Measurements from ENCODE around the gene TWF1. TPM values are rescaled to one million over a fixed set of nuclear protein-coding genes. Genes with fewer than 3 reads are reported as not detected.

Gene TWF1
- total and polyA plus RNA-seq, 2 of the 4 experiments (the other 2 are of a cell fraction): 67.0 to 141 TPM

DNA sequence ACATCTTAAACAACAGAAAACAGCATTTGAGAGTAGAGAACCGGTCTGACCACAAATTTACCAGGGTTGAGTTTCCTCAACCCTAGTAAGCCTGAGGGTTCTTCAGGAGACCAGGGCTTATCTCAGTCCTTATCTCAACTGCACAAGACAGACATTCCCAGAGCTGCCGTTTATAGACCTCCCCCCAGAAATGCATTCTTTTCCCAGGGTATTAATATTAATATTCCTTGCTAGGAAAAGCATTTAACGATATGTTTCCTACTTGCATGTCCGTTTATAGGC is 42.0 kb upstream of the TWF1 start:
- H3K4me1 ChIP-seq (ENCODE audit: control insufficient read depth, insufficient read depth, low read length): no peaks in the 10 kb centered on the region
- no TSS peak for BruUV-seq (replicated peaks)
- no peaks in the 10 kb centered on the region for H3K36me3 ChIP-seq (ENCODE audit: control insufficient read depth, insufficient read depth, low read length)
- H4K5ac ChIP-seq (ENCODE audit: low read depth, low read length): no peak overlapping the region
- no peak overlapping the region for H3K14ac ChIP-seq (replicated peaks; ENCODE audit: low read depth, low read length)
- H2AK5ac ChIP-seq (ENCODE audit: low read depth, low read length): no peak overlapping the region
- no peak overlapping the region for H2BK5ac ChIP-seq (ENCODE audit: low read depth, low read length, poor library complexity, severe bottlenecking)
- H3K4ac ChIP-seq (ENCODE audit: low read depth, low read length): no peak overlapping the region
- H2BK20ac ChIP-seq (ENCODE audit: low read depth, low read length): no peak overlapping the region
- no peak overlapping the region for H3K4me2 ChIP-seq (ENCODE audit: low read depth, low read length)
- H3K9me1 ChIP-seq (ENCODE audit: insufficient read depth, low read length): no peaks in the 10 kb centered on the region
- WGBS, 2 experiments (ENCODE audit: extremely low coverage in 2 of 2, insufficient read length in 1 of 2): 67% methylated on average over 1 of the region's 4 CpGs; no CpG with 5 or more reads in 1 of the 2 experiments
- no peaks in the 10 kb centered on the region for H3K9me3 ChIP-seq (ENCODE audit: control insufficient read depth, insufficient read depth, low read length)
- no peak overlapping the region for H2AFZ ChIP-seq (replicated peaks; ENCODE audit: low read length, poor library complexity)
- H2AK9ac ChIP-seq (replicated peaks; ENCODE audit: low read depth, low read length, poor library complexity): no peak overlapping the region
- in situ Hi-C loops (cut with MboI; ENCODE audit: low sequenced_read_pairs) (no loop called here), dilution Hi-C loops (cut with HindIII; ENCODE audit: low sequenced_read_pairs, unreplicated experiment) (no loop called here), intact Hi-C loops (cut with micrococcal nuclease) (no loop called here)
- no peaks in the 10 kb centered on the region for H3K27me3 ChIP-seq (ENCODE audit: control insufficient read depth, insufficient read depth, low read length)
- no peak overlapping the region for H3K27ac ChIP-seq (ENCODE audit: insufficient read depth, low read length)
- H2BK120ac ChIP-seq (ENCODE audit: low read depth, low read length): no peak overlapping the region
- ChIA-PET POLR2A (ENCODE audit: unreplicated experiment) (no interaction called here), CTCF (no interaction called here)
- H3K4me3 ChIP-seq (ENCODE audit: insufficient read depth, low read depth, low read length): no peak overlapping the region
- DNase-seq: no peak
- TF ChIP-seq, protein P1, sequence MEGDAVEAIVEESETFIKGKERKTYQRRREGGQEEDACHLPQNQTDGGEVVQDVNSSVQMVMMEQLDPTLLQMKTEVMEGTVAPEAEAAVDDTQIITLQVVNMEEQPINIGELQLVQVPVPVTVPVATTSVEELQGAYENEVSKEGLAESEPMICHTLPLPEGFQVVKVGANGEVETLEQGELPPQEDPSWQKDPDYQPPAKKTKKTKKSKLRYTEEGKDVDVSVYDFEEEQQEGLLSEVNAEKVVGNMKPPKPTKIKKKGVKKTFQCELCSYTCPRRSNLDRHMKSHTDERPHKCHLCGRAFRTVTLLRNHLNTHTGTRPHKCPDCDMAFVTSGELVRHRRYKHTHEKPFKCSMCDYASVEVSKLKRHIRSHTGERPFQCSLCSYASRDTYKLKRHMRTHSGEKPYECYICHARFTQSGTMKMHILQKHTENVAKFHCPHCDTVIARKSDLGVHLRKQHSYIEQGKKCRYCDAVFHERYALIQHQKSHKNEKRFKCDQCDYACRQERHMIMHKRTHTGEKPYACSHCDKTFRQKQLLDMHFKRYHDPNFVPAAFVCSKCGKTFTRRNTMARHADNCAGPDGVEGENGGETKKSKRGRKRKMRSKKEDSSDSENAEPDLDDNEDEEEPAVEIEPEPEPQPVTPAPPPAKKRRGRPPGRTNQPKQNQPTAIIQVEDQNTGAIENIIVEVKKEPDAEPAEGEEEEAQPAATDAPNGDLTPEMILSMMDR (conservative IDR thresholded peaks at IDR 0.05; ENCODE audit: low read depth, low read length): no peak
- TF ChIP-seq POLR2A (IDR thresholded peaks at IDR 0.05; ENCODE audit: low read depth, low read length) (no peak), SMC3 (IDR thresholded peaks at IDR 0.05; ENCODE audit: low read depth, low read length) (no peak), RCOR1 (IDR thresholded peaks at IDR 0.05; ENCODE audit: insufficient replicate concordance, low read length) (no peak), RAD21 (IDR thresholded peaks at IDR 0.05; ENCODE audit: low read length) (no peak), FOS (IDR thresholded peaks at IDR 0.05; ENCODE audit: low read depth, low read length) (no peak), MXI1 (IDR thresholded peaks at IDR 0.05; ENCODE audit: borderline replicate concordance, low read depth, low read length) (no peak), RFX5 (IDR thresholded peaks at IDR 0.05; ENCODE audit: low read depth, low read length) (no peak), MAZ (IDR thresholded peaks at IDR 0.05; ENCODE audit: borderline replicate concordance, low read depth, low read length) (no peak), NFE2L2 (IDR thresholded peaks at IDR 0.05; ENCODE audit: low read depth, low read length) (no peak), MAFK (IDR thresholded peaks at IDR 0.05; ENCODE audit: low read depth, low read length) (no peak), CHD1 (IDR thresholded peaks at IDR 0.05; ENCODE audit: low read depth, low read length) (no peak)
- TF ChIP-seq, protein P2, sequence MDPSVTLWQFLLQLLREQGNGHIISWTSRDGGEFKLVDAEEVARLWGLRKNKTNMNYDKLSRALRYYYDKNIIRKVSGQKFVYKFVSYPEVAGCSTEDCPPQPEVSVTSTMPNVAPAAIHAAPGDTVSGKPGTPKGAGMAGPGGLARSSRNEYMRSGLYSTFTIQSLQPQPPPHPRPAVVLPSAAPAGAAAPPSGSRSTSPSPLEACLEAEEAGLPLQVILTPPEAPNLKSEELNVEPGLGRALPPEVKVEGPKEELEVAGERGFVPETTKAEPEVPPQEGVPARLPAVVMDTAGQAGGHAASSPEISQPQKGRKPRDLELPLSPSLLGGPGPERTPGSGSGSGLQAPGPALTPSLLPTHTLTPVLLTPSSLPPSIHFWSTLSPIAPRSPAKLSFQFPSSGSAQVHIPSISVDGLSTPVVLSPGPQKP (IDR thresholded peaks at IDR 0.05; ENCODE audit: borderline replicate concordance, low read depth, low read length): no peak
- no peak overlapping the region for H3K23ac ChIP-seq (ENCODE audit: low read depth, low read length)
- no peak overlapping the region for H3K56ac ChIP-seq (ENCODE audit: extremely low read depth, insufficient read depth, low read length)
- ATAC-seq (ENCODE audit: low read depth): no peak
- H4K20me1 ChIP-seq (ENCODE audit: insufficient read depth, low read length): no peaks in the 10 kb centered on the region
- no peak overlapping the region for H4K91ac ChIP-seq (ENCODE audit: insufficient read depth, low read depth, low read length)
- H4K8ac ChIP-seq (ENCODE audit: low read depth in 2 of 2, low read length in 2 of 2): no peak overlapping the region
- 0 out of 4 replicates have a peak, but pooled peaks cover 0 to 3% of the 10 kb centered on the region in 2 experiments for H3K79me1 ChIP-seq (ENCODE audit: low read depth in 1 of 2, low read length in 2 of 2)
- no peak overlapping the region for H2BK15ac ChIP-seq (ENCODE audit: low read depth, low read length)
- no peak overlapping the region for H3K18ac ChIP-seq (ENCODE audit: low read depth, low read length)
- no peak overlapping the region for H3K9ac ChIP-seq (ENCODE audit: low read depth, low read length)
